CD4-positive, alpha-beta T cell treated with Interleukin-6 for 4 hours (primary cell): ENCODE data around the gene ADAP2.
"Not testable (repeated sequence)": the region's sequence is repeated elsewhere in the genome, so short reads cannot be mapped to it uniquely, and the experiment has no call there.

Source experiments
- DNase-seq: peaks from one replicate; pipeline ENCODE4 v3.0.0-alpha.2; 2020; ENCODE audit warnings: mixed read lengths

ADAP2 gene

DNA sequence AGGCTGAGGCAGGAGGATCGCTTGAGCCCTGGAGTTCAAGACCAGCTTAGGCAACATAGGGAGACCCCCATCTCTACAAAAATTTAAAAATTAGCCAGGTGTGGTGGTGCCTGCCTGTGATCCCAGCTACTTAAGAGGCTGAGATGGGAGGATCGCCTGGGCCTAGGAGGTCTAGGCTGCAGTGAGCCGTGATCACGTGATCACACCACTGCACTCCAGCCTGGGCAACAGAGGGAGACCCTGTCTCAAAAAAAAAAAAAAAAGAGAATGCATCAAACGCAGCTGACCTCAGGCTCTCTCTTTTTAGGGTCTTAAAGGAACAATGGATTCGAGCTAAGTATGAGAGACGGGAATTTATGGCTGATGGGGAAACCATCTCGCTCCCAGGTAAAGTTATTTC, 9.8 kb downstream of the ADAP2 start:
- DNase-seq, result not testable (repeated sequence)

DNA sequence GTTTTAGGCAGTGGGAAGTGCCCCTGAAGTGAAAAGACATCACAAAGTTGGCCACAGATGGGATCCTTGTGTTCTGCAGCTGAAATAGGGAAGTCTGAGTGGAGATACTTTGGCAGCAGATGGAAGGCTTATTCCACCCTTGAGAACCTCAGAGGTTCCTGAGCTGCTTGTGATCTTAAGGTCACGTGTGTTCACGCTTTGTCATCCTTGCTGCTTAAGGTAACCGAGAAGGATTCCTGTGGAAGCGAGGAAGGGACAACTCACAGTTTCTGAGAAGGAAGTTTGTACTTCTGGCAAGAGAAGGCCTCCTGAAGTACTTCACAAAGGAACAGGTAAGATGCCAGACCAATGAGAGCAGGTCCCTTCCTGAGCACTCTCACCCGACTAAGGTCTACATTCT, 12.2 kb downstream of the ADAP2 start:
- DNase-seq, result no peak

DNA sequence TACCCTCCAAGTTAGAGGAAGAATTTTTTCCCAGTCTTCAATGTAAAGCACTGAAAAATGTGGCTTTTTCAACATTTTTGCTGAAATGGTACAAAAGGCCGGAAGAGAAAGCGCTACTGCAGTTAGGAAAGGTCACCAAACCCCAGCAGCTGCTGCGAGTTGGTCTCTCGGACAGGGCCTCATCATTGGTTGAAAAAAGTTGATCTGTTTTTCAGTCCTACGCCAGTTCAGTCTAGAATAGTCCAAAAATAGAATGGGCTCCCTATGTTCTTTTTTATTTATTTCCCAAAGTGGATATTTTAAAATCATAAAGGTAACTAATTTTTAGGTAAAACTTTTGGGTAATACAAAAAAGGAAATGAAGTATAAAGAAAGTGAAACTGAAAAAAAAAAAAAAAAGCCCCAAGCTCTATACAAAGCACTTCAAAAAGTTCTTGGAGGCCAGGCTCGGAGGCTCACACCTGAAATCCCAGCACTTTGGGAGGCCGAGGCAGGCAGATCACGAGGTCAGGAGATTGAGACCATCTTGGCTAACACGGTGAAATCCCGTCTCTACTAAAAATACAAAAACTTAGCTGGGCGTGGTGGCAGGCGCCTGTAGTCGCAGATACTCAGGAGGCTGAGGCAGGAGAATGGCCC, 17.4 kb downstream of the ADAP2 start:
- DNase-seq, result no peak

DNA sequence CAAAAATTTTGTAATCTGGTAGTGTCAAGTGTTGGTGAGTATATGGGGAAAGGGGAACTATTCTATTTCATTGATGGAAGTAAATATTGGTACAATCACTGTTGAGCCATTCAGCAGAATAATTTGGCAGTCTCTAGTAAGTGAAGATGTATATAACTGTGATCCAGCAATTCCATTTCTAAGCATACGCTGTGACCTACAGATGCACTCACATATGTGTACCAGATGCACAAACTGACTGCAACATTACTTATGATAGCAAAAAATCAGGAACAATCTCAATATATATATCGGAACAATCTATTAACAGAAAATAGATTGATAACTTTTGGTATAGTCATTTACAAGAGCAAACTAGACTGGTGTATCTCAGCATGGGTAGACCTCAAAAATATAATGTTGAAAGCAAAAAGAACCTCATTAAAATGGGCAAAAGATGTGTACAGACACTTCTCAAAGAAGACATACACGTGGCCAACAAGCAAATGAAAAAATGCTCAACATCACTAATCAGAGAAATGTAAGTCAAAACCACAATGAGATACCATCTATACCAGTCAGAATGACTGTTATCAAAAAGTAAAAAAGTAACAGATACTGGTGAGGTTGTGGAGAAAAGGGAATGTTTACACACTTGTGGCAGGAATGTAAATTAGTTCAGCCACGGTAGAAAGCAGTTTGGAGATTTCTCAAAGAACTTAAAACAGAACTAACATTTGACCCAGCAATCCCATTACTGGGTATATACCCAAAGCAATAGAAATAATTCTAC, 20.7 kb downstream of the ADAP2 start:
- DNase-seq, result no peak

DNA sequence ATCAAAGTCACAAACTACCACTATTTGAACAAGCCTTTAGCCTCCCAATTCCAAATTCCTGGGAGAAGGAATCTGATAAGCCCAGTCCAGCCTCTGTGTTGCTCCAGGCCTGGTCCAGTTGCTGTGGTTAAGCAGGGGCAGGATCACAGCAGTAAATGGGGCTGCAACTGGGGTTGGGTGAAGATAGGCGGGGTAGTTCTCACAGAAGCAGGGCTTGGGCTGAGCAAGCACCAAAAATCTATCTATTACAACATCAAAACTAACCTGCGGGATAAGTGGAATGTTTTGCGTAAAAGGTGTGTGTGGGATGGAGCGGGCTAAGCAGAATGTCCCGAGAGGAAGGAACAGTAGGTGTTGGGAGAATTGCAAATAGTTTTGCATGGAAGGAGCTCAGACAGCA, 26.1 kb downstream of the ADAP2 start:
- DNase-seq, result no peak

DNA sequence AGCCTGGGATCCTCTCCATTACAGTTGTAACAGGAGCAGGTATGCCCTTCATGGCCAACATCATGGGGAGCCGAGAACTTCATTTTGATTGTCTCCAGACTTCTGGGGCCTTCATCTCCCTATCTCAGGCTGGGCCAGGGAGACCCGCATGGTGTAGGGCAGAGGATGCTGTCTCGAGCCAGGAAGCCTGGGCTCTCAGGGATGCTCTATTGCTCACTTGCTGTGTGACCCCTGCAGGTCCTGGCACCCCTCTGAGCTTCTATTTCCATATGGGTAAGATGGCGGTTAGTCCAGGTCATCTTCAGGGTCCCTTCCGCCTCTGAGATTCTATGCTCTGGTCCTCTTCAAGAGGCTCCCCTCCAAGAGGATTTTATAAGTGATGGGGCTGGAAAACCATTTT, 28.4 kb downstream of the ADAP2 start:
- no peak for DNase-seq

DNA sequence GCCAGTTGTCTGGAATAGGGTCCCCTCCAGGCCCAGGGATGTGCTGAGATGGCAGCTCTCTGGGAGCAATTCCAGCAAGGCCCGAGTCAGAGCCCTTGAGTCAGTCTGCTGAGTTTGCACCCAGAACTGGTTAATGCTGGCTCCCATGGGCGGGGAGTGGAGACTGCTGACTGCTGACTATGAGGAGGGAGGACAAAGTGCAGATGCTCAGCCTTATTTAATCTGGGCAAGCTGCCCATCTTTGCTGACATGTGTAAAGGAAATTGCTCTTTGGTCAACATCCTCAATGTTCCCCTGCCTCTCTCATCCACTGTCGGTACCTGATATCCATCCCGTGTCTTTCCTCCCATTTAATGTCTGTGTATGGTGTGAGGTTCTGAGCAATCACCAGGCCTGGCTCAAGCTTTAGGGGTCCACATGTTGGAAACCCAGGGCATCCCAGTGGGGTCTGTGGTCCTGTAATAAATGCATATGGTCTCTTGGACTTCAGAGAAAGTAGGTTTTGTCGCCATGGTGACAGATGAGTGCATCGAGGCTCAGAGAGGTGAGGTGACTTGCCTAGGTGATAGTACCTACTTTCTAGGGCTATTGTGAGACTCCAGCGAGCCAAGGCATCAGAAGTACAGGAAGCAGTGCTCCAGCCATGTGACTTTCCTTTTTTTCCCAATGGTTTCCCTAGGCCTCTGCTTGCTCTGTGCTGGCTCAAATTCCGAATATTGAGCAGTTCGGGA, 29.1 kb downstream of the ADAP2 start:
- no peak for DNase-seq

DNA sequence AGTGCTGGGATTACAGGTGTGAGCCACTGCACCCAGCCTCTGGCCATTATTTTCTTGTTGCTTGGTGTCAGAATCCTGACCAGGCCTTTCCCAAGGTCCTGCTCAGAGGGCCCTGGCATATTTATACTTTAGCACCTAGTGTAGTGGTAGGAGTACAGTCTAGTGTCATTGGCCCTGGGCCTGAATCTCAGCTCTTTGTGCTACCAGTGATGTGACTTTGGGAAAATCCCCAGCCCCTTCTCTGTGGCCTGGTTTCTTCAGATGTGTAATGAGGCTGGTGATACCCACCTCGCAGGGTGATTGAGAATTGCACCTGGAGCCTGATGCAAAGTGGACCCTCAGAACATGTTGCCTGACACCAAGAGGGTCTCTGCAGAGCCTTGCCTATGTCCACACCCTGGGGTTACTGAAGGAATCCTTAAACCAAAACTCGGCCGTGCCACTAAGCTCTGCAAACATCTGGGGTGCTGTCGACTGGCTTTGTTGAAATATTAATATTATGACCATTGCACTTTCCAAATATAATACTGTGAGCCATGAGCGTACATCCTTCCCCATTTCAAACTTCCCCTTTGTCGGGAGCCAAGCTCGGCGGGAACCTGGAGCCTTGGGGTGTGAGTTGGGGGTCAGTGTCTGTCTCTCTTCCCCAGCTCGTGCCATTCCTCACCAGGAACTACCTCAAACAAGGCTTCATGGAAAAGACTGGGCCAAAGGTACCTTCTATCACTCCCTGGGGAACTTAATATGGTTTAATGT, 31.1 kb downstream of the ADAP2 start:
- no peak for DNase-seq

DNA sequence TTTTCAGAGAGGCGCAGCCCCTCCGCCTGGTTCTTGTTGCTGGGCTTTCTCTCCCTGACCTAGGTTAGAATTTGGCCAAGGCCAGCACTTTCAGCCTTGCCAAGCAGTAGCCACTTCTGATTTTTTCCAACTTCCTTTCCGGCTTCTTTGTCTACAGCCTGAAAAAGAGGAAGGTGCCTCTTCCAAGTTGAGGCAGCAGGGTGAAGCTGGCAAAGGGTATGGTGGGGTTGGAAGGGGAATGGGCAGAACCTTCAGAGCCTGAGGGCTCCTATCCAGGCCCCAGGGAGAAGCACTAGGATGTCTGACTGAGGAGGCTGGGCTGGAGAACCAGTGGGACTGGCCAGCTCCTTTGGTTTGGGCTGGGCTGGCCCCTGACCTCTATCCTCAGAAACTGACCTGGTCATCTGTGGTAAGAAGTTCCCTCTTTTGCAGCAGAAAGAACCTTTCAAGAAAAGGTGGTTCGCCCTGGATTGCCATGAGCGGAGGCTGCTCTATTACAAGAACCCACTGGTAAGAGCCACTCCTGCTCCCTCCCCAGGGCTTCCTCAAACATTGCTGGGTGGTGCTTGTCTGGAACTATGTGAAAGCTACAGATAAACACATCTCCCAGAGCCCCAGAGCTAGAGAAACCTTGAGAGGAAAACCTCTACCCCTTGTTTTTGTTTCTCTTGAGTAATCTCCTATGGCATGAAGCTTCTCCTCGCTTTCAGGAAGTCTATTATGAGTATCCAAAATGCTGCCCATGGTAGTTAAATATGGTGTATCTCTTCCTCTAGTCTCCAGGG, 32.5 kb downstream of the ADAP2 start:
- DNase-seq, result no peak

DNA sequence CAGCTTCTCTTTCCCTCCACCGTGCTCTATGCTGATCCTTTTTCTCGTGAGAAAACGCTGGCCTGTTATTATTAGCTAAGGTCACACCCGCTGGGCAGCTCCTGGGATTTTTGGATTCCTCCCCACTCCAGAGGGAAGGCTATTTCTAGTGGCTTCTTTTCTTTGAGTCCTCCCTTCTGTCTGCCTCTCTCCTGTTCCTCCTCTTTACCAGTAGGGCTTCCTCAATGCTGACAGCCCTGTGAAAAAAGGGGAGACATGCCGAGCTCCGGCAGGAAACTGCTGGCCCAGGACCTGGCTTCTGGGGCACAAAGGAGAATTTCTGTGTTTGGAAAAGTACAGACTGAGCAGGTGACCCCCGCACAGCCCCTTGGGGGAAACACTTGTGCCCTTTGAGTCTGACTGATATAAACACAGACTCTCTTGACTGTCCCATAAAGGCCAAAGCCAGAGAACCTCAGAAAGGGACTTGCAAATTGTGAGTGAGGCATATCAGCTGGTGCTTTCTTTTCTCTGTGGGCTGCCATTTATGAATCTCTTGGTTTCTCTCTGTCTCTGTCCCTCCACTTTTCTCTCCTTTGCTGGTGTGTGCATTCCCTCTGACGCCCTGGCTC, 35.1 kb downstream of the ADAP2 start:
- no peak for DNase-seq

DNA sequence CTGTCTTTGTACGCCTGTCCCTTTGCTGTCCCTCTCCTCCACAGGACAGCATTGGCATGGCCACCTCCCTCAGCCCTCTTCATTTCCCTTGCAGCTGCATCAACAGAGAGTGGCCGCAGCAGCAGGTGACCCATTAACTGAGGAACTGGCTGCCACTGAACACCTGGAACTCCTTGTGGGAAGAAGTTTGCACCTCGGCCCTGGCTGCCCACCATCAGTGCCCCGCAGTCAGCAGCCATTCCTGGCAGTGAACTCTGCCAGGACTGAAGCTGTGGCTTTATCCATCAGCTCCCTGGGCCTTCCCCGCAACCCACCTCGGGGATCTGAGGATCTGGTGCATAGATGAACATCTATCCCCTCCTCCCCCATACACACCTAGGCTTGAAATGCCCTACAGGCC, 36.0 kb downstream of the ADAP2 start:
- no peak for DNase-seq

DNA sequence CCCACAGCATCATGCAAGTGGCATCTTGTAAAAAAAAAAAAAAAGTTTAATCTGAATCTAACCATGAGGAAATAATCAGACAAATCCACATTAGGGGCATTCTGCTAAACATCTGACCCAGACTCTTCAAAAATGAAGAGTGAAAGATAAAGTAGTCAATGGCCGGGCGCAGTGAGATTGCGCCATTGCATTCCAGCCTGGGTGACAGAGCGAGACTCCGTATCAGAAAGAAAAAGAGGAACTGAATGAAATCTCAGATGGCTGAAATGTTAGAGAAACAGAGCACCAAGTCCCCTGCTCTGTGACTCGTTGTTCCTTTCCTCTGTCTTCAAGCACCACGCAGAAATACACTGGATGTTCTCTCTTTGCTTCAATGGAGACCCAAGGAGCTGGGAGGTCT, 36.4 kb downstream of the ADAP2 start:
- no peak for DNase-seq

DNA sequence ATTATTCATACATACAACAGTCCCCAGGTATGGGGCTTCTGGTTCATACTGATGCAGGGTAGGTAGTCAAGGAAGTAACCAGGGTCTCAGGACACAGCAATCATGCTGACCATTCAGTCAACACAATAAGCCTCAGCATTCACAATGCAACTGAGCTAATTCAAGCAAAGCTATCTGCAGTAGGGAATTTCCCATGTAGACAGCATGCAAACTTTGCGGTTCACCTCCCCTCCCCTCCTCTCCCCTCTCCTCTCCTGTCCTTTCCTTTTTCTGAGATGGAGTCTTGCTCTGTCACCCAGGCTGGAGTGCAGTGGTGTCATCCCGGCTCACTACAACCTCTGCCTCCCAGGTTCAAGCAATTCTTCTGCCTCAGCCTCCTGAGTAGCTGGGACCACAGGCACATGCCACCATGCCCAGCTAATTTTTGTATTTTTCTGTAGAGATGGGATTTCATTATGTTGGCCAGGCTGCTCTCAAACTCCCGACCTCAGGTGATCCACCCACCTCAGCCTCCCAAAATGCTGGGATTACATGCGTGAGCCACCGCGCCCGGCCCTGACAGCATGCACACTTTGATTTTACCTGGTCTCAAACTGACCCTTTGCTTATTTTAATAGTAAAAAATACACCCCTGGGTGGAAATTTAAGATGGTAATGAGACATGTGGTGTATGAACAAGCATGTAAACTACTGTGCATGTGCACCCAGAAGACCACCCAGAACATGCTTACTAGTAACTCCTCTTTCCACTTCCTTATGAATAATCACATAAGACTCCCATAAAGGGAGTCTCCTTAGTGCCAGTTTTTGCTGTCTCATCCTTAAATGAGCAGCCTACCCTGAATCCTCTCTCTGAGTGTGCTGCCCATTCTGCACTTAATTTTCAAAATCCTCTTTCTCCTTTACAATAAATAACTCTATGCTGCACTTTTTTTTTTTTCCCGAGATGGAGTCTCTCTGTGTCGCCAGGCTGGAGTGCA, 39.8 kb downstream of the ADAP2 start:
- DNase-seq, result no peak

DNA sequence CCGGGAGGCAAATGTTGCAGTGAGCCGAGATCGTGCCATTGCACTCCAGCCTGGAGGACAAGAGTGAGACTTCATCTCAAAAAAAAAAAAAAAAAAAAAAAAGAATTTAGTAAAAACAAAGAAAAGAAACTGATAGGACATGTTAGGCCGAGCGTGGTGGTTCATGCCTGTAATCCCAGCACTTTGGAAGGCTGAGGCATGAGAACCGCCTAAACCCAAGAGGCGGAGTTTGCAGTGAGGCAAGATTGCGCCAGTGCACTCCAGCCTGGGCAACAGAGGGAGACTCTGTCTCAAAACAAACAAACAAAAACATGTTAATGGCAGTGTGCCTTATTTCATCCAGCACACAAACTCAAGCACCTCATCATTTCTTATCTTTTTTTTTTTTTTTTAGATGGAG, 42.6 kb downstream of the ADAP2 start:
- not testable (repeated sequence) for DNase-seq

DNA sequence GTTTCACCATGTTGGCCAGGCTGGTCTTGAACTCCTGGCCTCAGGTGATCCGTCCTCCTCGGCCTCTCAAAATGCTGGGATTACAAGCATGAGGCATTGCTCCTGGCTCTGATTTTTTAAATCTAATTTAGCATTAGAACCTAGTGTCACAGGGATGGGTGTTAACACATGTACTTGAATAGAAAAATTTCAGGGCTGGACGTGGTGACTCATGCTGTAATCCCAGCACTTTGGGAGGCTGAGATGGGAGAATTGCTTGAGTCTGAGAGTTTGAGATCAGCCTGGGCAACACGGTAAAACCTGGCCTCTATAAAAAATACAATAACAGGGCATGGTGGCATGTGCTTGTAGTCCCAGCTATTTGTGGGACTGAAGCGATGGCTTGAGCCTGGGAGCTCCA, 43.1 kb downstream of the ADAP2 start:
- no peak for DNase-seq

DNA sequence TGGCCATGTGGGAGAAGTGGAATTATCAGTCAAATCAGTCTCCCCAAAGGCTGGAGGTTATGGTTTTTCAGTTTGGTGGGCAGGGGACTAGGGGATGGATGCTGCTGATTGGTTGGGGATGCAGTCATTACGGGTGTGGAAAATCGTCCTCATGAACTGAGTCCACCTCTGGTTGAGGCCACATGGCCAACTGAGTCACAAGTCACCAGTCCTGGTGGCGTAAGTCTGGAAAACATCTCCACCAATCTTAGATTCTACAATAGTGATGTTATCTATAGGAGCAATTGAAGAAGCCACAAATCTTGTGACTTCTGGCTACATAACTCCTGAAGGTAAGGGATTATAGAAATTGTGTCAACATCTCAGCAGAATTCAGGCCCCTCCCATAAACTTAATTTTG, 43.9 kb downstream of the ADAP2 start:
- no peak for DNase-seq

DNA sequence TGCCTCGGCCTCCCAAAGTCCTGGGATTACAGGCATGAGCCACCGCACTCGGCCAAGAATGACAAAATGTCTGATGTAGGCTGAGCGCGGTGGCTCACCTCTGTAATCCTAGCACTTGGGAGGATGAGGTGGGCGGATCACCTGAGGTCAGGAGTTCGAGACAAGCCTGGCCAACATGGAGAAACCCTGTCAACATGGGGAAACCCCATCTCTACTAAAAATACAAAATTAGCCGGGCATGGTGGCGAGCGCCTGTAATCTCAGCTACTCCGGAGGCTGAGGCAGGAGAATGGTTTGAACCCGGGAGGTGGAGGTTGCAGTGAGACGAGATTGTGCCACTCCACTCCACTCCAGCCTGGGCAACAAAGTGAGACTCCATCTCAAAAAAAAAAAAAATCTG, 46.2 kb downstream of the ADAP2 start:
- DNase-seq, result not testable (repeated sequence)

DNA sequence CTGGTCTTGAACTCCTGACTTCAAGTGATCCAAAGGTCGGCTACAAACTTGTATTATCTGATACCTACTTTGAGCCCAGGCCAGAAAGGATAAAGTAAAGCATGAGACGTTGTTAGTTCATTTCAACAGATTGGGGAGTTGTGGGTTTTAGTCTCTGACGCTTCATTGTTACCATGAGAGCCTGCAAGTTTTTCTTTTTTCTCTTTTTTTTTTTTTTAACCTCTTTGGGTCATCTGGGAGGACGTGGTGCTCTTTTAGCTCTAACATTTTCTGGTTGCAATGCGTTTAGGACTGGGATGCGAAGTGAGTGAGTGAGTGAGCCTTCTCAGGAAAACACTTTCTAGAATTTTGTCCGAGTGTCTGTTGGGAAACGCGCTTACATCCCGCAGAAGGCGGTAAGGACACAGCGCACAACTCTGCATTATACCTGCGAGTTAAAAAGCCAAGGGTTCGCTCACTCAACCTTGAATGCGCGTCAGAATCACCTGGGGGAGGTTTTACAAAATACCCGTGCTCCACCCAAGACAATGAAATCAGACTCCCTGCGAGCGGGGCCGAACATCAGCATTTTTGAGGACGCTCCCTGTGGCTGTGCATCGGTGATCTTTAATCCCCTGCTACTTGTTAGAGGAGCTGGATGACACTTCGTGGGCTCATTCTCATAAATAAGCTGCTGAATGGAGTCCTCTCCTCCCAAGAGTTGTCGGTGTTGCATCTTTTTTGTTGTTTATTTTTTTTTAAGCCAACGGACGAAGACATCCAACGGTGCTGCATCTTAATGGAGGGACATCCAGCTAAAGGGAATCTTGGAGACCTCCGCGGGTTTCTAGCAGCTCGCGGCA, 48.5 kb downstream of the ADAP2 start:
- DNase-seq, result peak; percentile 7

DNA sequence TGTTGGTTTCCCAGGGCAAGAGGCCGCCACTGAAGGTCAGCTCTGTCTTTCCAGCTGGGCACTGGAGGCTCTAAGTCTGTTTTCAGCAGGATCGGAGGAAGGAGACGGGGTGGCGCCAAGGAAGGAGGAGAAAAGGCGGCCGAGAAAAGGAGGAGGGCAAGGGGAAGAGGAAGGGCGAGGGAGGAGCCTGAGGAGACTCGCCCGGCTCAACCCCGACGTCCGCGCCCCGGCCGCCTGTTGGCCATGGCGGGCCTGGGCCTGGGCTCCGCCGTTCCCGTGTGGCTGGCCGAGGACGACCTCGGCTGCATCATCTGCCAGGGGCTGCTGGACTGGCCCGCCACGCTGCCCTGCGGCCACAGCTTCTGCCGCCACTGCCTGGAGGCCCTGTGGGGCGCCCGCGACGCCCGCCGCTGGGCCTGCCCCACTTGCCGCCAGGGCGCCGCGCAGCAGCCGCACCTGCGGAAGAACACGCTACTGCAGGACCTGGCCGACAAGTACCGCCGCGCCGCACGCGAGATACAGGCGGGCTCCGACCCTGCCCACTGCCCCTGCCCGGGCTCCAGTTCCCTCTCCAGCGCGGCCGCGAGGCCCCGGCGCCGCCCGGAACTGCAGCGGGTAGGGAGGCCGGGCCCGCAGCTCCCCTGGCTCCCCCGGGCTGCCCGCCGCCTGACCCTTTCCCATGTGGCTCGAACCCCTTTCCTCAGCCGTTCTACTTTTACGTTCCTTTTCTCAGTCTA, 49.3 kb downstream of the ADAP2 start, which contains the start of gene RNF135:
Gene RNF135 (plus strand): TSS at position 209 of the 737 bp plus-strand sequence. CDS start 35 bp downstream, at position 244.
- peak; percentile 67 for DNase-seq
